ENCODE results near the gene SYDE1.
"Not testable (repeated sequence)": the region's sequence is repeated elsewhere in the genome, so short reads cannot be mapped to it uniquely, and the experiment has no call there.

Gene SYDE1

DNA sequence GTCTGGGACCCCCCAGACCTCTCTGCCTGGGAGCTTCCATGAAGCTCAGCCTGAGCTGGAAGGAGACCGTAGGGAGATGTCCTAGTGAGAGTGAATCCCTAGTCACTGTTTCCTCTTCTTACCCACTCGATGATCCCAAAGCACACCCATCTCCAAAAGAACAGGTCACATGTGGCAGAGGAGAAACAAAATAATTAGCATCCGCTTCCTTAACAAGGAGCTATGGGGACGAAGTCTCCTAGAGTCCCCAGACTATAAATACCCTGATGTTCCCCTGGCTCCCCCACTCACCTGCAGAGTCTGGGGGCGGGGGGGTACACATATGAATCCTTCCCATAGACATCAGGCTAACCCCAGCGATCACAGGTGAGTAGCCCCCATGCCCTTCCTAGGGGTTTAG lies 25.3 kb upstream of the SYDE1 start, which contains the start of gene OR1I1:
Gene OR1I1, plus strand, starts transcription at position 301 of the 400 bp plus-strand sequence. CDS start 4,855 bp downstream, outside the sequence.
- no peak for TF ChIP-seq CTCF (IDR thresholded peaks at IDR 0.05; ENCODE audit: insufficient read depth, low read length, missing control alignments)
- no peak for DNase-seq (ENCODE audit: low read depth, low spot score)
- ChIA-PET POLR2A (no interaction called here), CTCF (interaction anchor here (1.5 to 1.8 kb wide), 2 partner anchors 10 to 20 kb away, joined by 3 to 11 read pairs; no protein-coding TSS in a partner anchor)
- no peak within 1 kb of the TSS for H3K4me3 ChIP-seq (ENCODE audit: low read depth, low read length)

DNA sequence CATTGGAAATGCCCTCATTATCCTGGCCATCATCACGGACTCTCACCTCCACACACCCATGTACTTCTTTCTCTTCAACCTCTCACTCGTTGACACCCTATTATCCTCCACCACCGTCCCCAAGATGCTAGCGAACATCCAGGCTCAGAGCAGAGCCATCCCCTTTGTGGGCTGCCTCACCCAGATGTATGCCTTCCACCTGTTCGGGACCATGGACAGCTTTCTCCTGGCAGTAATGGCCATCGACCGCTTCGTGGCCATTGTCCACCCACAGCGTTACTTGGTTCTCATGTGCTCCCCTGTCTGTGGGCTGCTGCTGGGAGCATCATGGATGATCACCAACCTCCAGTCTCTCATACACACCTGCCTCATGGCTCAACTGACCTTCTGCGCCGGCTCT lies 20.0 kb upstream of the SYDE1 start:
- POLR2A ChIA-PET: no interaction called here
- CTCF ChIA-PET: interaction anchor here (0.9 to 1.1 kb wide), 3 partner anchors 14 to 470 kb away, joined by 3 read pairs; no protein-coding TSS in a partner anchor
- TF ChIP-seq CTCF (IDR thresholded peaks at IDR 0.05; ENCODE audit: insufficient read depth, low read length, missing control alignments): no peak
- DNase-seq (ENCODE audit: low read depth, low spot score): no peak
- H3K4me3 ChIP-seq (ENCODE audit: low read depth, low read length): no peak overlapping the region

DNA sequence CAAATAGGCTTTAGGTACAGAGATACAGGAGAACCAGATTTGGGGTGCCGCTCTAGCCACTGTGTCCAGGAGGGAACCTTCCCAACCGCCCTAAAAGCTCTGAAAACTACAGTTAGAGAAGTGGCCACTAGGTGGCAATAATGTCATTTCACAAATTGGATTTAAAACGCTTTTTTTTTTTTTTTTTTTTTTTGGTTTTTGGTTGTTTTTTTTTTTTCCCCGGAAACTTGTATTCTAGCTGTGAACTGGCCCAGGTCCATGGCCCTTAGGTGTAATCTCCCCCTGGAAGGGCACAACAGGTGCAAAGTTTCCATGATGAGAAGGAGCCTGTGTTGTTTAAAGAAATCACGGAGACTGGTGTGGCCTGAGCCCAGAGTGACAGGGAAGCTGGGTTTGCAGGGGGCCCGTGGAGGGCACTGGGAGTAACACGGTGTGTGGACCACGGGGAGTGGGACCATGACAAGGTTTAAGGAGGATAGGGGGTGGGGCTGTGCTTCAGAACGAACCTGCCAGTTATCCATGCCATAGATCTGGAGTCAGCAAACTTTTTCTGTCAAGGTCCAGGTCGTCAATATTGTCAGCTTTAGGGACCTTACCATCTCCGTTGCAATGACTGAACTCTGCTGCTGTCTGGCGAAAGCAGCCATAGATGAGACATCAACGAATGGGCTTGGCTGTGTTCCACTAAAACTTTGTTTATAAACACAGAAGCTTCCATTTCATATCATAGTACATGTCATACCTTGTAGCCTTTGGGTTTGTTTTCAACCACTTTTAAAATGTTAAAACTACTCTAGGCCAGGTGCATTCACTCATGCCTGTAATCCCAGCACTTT lies 15.1 kb upstream of the SYDE1 start:
- H3K4me3 ChIP-seq (ENCODE audit: low read depth, low read length): no peak overlapping the region
- no peak for DNase-seq (ENCODE audit: low read depth, low spot score)
- POLR2A ChIA-PET: interaction anchor here (0.9 kb wide), 1 partner anchor 464 kb away, joined by 4 read pairs; no protein-coding TSS in a partner anchor
- peak; percentile 47 for TF ChIP-seq CTCF (IDR thresholded peaks at IDR 0.05; ENCODE audit: insufficient read depth, low read length, missing control alignments)
- CTCF ChIA-PET: interaction anchor here (0.7 to 5.5 kb wide), 28 partner anchors 8 to 1298 kb away, joined by 3 to 99 read pairs (median 4); partner anchors contain the start of genes AKAP8, OR1I1 and SYDE1

DNA sequence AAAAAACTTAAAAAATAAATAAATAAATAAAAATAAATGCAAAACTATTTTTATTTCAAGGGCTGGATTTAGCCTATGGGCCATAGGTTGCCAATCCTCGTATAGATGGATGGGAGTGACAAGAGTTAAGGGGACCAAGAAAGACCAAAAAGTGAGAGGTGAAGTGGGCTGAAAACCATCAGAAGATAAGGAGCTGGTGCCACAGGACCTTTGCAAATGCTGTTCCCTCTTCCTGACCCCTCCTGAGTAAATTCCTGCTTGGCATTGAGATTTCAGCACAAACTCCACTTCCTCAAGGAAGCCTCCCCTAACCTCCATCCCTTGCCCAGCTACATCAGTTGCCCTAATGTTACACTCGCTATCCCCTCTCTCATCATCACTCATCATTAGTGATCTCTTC lies 14.2 kb upstream of the SYDE1 start:
- DNase-seq (ENCODE audit: low read depth, low spot score): no peak
- H3K4me3 ChIP-seq (ENCODE audit: low read depth, low read length): no peak overlapping the region
- CTCF ChIA-PET: interaction anchor here (1.0 to 5.5 kb wide), 15 partner anchors 9 to 468 kb away, joined by 3 to 99 read pairs (median 7); partner anchors contain the start of genes AKAP8, OR1I1 and SYDE1
- POLR2A ChIA-PET: no interaction called here
- TF ChIP-seq CTCF (IDR thresholded peaks at IDR 0.05; ENCODE audit: insufficient read depth, low read length, missing control alignments): no peak

GRCh38 chr19:15096223-15096622 lies 11.0 kb upstream of the SYDE1 start:
- H3K4me3 ChIP-seq (ENCODE audit: low read depth, low read length): no peak overlapping the region
- no peak for DNase-seq (ENCODE audit: low read depth, low spot score)
- ChIA-PET POLR2A (no interaction called here), CTCF (interaction anchor here (0.7 to 0.8 kb wide), 2 partner anchors 54 to 155 kb away, joined by 3 to 5 read pairs; no protein-coding TSS in a partner anchor)
- TF ChIP-seq CTCF (IDR thresholded peaks at IDR 0.05; ENCODE audit: insufficient read depth, low read length, missing control alignments): no peak

- POLR2A ChIA-PET; H3K4me3 ChIP-seq (ENCODE audit: low read depth, low read length); DNase-seq (ENCODE audit: low read depth, low spot score): not testable (repeated sequence)
- CTCF ChIA-PET: interaction anchor here (1.0 to 1.2 kb wide), 3 partner anchors 46 to 61 kb away, joined by 3 to 4 read pairs (median 4); no protein-coding TSS in a partner anchor
These were observed 9.2 kb upstream of the SYDE1 start for GRCh38 chr19:15097980-15098379.

Measured in AG04449 (cell line).